HepG2 (cell line): ENCODE data around the gene ACBD6. TPM values are rescaled to one million over a fixed set of nuclear protein-coding genes. Genes with fewer than 3 reads are reported as not detected.
A peak's percentile ranks its signal among the peaks of the same experiment; 100 is the strongest.

Experiments used
- ATAC-seq: fragments of 200-7000 bp; cut with Tn5 transposase; 3 replicates; pipeline ENCODE4 v1.9.1; 2020; ENCODE audit warnings: mild to moderate bottlenecking, moderate library complexity
- BruUV-seq: library from RNA; stranded (reverse); fragments of 400-500 nt; replicated peaks from 2 replicates; lab custom pipeline; 2021; lab: Mats Ljungman, UMichigan
- CTCF ChIA-PET: fragments of 300-600 bp; formaldehyde crosslinking; extraction: SDS; loops from one replicate; lab custom pipeline; 2021; ENCODE audit warnings: low total read pairs, inconsistent platforms, low intra/inter-chr PET ratio; lab: Yijun Ruan, JAX
- POLR2A ChIA-PET: fragments of 350-600 bp; sonication (Branson Sonifier 250); formaldehyde crosslinking; loops from one replicate; lab custom pipeline; 2020; ENCODE audit warnings: antibody characterized with exemption, inconsistent platforms; lab: Yijun Ruan, JAX
- DNase-seq: peaks from one replicate; pipeline ENCODE4 v3.0.0-alpha.2; 2015; ENCODE audit warnings: low spot score
- FAIRE-seq: peaks from 3 replicates; lab custom pipeline; 2011; peaks lifted over from hg19 to GRCh38; lab: Jason Lieb, UNC
- H2AFZ ChIP-seq: one replicate; pipeline ENCODE4 v1.6.1; 2011; ENCODE audit warnings: low read length, inconsistent platforms
- H3K27ac ChIP-seq: fragments of 300-600 bp; 3 replicates; pipeline ENCODE4 v1.8.0; 2011; ENCODE audit warnings: mixed run types, mild to moderate bottlenecking, mixed read lengths, low read length, inconsistent platforms; ENCODE audit not compliant: insufficient read depth; ENCODE audit errors: extremely low read length
- H3K27me3 ChIP-seq, 2 experiments: fragments of 200-600 bp in 1 of 2; 2 replicates in 1 of 2; 3 replicates in 1 of 2; pipeline versions ENCODE4 v1.6.0 to v1.8.0; 2011; ENCODE audit warnings: low read length in 2 of 2, mild to moderate bottlenecking in 2 of 2, moderate library complexity in 2 of 2, inconsistent platforms in 1 of 2; ENCODE audit not compliant: insufficient read depth in 2 of 2, control insufficient read depth in 1 of 2
- H3K36me3 ChIP-seq, 2 experiments: fragments of 200-600 bp in 1 of 2; replicated peaks in 1 of 2; 2 replicates in 1 of 2; 3 replicates in 1 of 2; pipeline versions ENCODE4 v1.5.1 to v1.8.0; 2011; ENCODE audit warnings: low read length in 2 of 2, inconsistent platforms in 1 of 2; ENCODE audit not compliant: insufficient read depth in 2 of 2, control insufficient read depth in 1 of 2
- H3K4me1 ChIP-seq: 2 replicates; pipeline ENCODE4 v1.5.1; 2012; ENCODE audit warnings: low read length, inconsistent platforms; ENCODE audit not compliant: insufficient read depth
- H3K4me2 ChIP-seq: 2 replicates; pipeline ENCODE4 v1.6.0; 2011; ENCODE audit warnings: low read depth, low read length, inconsistent platforms
- H3K4me3 ChIP-seq, 3 experiments: fragments of 200-600 bp in 1 of 3; sonication (generic), shearing (Covaris generic) in 1 of 3; replicated peaks in 1 of 3; 2 replicates each; pipeline ENCODE4 v1.5.1; 2011 to 2016; ENCODE audit warnings: low read length in 3 of 3, inconsistent platforms in 2 of 3, low read depth in 2 of 3, mild to moderate bottlenecking in 2 of 3, control low read depth in 1 of 3, mixed read lengths in 1 of 3; ENCODE audit not compliant: insufficient read depth in 1 of 3
- H3K79me2 ChIP-seq: one replicate; pipeline ENCODE4 v1.6.1; 2011; ENCODE audit warnings: low read length, inconsistent platforms; ENCODE audit not compliant: insufficient read depth
- H3K9ac ChIP-seq: 2 replicates; pipeline ENCODE4 v1.6.0; 2011; ENCODE audit warnings: mild to moderate bottlenecking, low read depth, low read length, inconsistent platforms; ENCODE audit not compliant: insufficient read depth
- H3K9me3 ChIP-seq: 2 replicates; pipeline ENCODE4 v1.5.1; 2012; ENCODE audit warnings: mild to moderate bottlenecking, low read length
- H4K20me1 ChIP-seq: 2 replicates; pipeline ENCODE4 v1.6.0; 2011; ENCODE audit warnings: inconsistent platforms, mild to moderate bottlenecking, low read length, moderate library complexity; ENCODE audit not compliant: insufficient read depth
- FLYWCH1 ChIP-seq: sonication (generic); formaldehyde crosslinking; IDR thresholded peaks from 2 replicates; pipeline ENCODE4 v1.8.1; 2023; ENCODE audit warnings: mild to moderate bottlenecking, missing genetic modification reagents
- GATAD1 ChIP-seq: IDR thresholded peaks from 2 replicates; pipeline ENCODE4 v1.6.1; 2016; ENCODE audit warnings: missing genetic modification reagents, missing compliant biosample characterization
- GTF3A ChIP-seq: sonication (generic); formaldehyde crosslinking; conservative IDR thresholded peaks from 2 replicates; pipeline ENCODE4 v1.4.0; 2020; ENCODE audit warnings: mild to moderate bottlenecking, missing genetic modification reagents
- KLF11 ChIP-seq: IDR thresholded peaks from 2 replicates; pipeline ENCODE4 v1.6.1; 2016; ENCODE audit warnings: missing compliant biosample characterization
- KMT2A ChIP-seq: sonication (generic); formaldehyde crosslinking; IDR thresholded peaks from 2 replicates; pipeline ENCODE4 v1.4.0; 2020; ENCODE audit warnings: missing genetic modification reagents
- MIER3 ChIP-seq: IDR thresholded peaks from 2 replicates; pipeline ENCODE4 v1.6.1; 2016; ENCODE audit warnings: missing compliant biosample characterization, borderline replicate concordance
- NFRKB ChIP-seq: fragments of 450-650 bp; IDR thresholded peaks from 2 replicates; pipeline ENCODE4 v1.6.1; 2017
- NR2F2 ChIP-seq: IDR thresholded peaks from 2 replicates; pipeline ENCODE4 v1.6.1; 2012; ENCODE audit warnings: low read depth, inconsistent platforms, borderline replicate concordance
- RAD51 ChIP-seq: fragments of 450-650 bp; IDR thresholded peaks from 2 replicates; pipeline ENCODE4 v1.6.1; 2016; ENCODE audit warnings: borderline replicate concordance
- RFX5 ChIP-seq: IDR thresholded peaks from 2 replicates; pipeline ENCODE4 v1.6.1; 2011; ENCODE audit warnings: low read depth, low read length, improper control_type of control experiment
- SOX5 ChIP-seq: IDR thresholded peaks from 2 replicates; pipeline ENCODE4 v1.6.1; 2016; ENCODE audit warnings: borderline replicate concordance
- ZSCAN21 ChIP-seq: sonication (generic); formaldehyde crosslinking; IDR thresholded peaks from 2 replicates; pipeline ENCODE4 v1.8.0; 2022; ENCODE audit warnings: mild to moderate bottlenecking, missing genetic modification reagents, moderate library complexity, borderline replicate concordance
- WGBS: methylation state at CpG from one replicate; pipeline ENCODE4 v1.1.6; 2017; ENCODE audit warnings: low lambda C conversion rate; 5-methylcytosine and 5-hydroxymethylcytosine counted together
- in situ Hi-C: cut with HindIII; loops from 2 replicates; pipeline ENCODE4 v1.10.0; 2017; ENCODE audit warnings: low pct_unique_long_range_greater_than_20kb; ENCODE audit not compliant: extremely low pct_ligation_motif_present
- intact Hi-C: fragments of 100-400 bp; cut with micrococcal nuclease; formaldehyde crosslinking; loops from one replicate; pipeline ENCODE4 v1.10.0; 2022; ENCODE audit not compliant: unreplicated experiment
- polyA plus RNA-seq, 8 experiments: library from polyadenylated mRNA; depleted of rRNA in 3 of 8; stranded (reverse) in 7 of 8; unstranded in 1 of 8; fragments of >200 nt; fragmentation: Illumina TruSeq in 4 of 8; extraction: Trizol in 4 of 8; gene quantifications; 2 replicates each; pipeline versions ENCODE4 v1.2.1 to v1.2.3, GENCODE V29; 2011 to 2016; ENCODE audit warnings: low read depth in 4 of 8, missing spikeins in 1 of 8, mixed read lengths in 1 of 8; ENCODE audit not compliant: insufficient read depth in 1 of 8
- total RNA-seq, 5 experiments: library from RNA; depleted of rRNA; stranded (reverse); fragments of >200 nt; fragmentation: Illumina TruSeq; extraction: Trizol; gene quantifications; 2 replicates each; pipeline ENCODE4 v1.2.3, GENCODE V29; 2016; ENCODE audit warnings: low read depth in 1 of 5
- TF ChIP-seq, protein P1 (sequence below): sonication (generic); formaldehyde crosslinking; conservative IDR thresholded peaks from 2 replicates; pipeline ENCODE4 v1.4.0; 2020; ENCODE audit warnings: mild to moderate bottlenecking, missing genetic modification reagents, moderate library complexity
- TF ChIP-seq, protein P2 (sequence below): sonication (generic); formaldehyde crosslinking; IDR thresholded peaks from 2 replicates; pipeline ENCODE4 v1.4.0; 2020; ENCODE audit warnings: missing genetic modification reagents
- TF ChIP-seq, protein P3 (sequence below): sonication (generic); formaldehyde crosslinking; IDR thresholded peaks from 2 replicates; pipeline ENCODE4 v1.8.1; 2023; ENCODE audit warnings: missing genetic modification reagents, mild to moderate bottlenecking, borderline replicate concordance

Gene ACBD6
- total and polyA plus RNA-seq, 2 of the 13 experiments (the other 11 are each of a cell fraction or from before 2014, with no cell fraction given) = 33.5 to 47.2 TPM

DNA sequence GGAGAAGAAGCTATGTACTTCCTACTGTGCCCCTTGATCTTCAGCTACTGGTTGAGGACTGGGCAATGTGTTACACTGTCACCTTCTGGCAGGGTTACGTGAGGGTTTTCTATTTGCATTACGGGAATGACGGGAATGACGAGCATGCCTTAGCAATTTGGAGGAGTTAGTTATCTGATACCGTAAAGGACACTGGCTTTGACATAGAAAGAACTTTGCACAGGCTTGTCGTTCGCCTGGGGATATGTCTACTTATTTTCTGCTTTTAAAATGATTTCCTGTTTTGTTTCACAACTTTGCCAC, 19.8 kb upstream of the ACBD6 start (continued):
- TF ChIP-seq, protein P1, sequence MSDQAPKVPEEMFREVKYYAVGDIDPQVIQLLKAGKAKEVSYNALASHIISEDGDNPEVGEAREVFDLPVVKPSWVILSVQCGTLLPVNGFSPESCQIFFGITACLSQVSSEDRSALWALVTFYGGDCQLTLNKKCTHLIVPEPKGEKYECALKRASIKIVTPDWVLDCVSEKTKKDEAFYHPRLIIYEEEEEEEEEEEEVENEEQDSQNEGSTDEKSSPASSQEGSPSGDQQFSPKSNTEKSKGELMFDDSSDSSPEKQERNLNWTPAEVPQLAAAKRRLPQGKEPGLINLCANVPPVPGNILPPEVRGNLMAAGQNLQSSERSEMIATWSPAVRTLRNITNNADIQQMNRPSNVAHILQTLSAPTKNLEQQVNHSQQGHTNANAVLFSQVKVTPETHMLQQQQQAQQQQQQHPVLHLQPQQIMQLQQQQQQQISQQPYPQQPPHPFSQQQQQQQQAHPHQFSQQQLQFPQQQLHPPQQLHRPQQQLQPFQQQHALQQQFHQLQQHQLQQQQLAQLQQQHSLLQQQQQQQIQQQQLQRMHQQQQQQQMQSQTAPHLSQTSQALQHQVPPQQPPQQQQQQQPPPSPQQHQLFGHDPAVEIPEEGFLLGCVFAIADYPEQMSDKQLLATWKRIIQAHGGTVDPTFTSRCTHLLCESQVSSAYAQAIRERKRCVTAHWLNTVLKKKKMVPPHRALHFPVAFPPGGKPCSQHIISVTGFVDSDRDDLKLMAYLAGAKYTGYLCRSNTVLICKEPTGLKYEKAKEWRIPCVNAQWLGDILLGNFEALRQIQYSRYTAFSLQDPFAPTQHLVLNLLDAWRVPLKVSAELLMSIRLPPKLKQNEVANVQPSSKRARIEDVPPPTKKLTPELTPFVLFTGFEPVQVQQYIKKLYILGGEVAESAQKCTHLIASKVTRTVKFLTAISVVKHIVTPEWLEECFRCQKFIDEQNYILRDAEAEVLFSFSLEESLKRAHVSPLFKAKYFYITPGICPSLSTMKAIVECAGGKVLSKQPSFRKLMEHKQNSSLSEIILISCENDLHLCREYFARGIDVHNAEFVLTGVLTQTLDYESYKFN (CRISPR knock-in tag) = peak; percentile 1; the same call in 1 of the 2 replicates
- TF ChIP-seq, protein P2, sequence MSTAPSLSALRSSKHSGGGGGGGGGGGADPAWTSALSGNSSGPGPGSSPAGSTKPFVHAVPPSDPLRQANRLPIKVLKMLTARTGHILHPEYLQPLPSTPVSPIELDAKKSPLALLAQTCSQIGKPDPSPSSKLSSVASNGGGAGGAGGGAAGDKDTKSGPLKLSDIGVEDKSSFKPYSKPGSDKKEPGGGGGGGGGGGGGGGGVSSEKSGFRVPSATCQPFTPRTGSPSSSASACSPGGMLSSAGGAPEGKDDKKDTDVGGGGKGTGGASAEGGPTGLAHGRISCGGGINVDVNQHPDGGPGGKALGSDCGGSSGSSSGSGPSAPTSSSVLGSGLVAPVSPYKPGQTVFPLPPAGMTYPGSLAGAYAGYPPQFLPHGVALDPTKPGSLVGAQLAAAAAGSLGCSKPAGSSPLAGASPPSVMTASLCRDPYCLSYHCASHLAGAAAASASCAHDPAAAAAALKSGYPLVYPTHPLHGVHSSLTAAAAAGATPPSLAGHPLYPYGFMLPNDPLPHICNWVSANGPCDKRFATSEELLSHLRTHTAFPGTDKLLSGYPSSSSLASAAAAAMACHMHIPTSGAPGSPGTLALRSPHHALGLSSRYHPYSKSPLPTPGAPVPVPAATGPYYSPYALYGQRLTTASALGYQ (CRISPR knock-in tag) = no peak

DNA sequence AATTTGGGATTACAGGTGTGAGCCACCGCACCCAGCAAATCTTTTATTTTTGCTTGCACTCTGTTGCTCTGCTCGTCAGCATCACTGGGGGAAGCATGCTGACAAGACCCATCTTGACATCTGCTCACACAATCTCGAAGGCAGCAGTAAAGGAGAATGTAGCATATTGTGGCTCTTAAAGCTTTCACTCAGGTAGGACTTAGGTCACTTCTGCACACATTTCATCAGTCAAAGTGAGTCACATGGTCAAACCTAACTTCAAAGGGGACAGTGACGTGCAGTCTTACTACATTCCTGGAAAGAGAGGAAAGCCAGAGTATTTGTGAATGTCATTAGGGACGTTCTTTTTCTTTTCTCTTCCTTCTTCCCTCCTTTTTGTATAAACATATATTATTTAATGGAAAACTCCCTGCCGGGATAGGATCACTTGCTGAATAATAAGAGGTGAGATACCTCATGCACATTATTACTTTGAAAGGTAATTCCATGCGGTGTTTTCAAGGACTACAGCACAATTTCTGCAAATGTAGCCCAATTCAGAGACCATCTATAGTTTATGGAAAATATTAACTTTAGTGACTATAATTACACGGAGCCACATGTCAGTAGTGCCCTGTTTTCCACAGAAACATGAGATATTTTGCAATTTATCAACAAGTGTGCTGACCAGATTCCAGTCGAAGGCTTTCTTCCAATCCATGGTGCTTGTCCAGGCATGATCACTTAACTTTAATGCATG, 19.3 kb upstream of the ACBD6 start:
- POLR2A ChIA-PET = interaction anchor here (0.5 to 2.6 kb wide), 6 partner anchors 9 to 404 kb away, joined by 3 to 23 read pairs (median 5); partner anchors contain the start of gene ACBD6
- H3K27me3 ChIP-seq = no peaks in the 10 kb centered on the region
- in situ Hi-C loops = loop anchor here (25.0 kb wide), 1 partner anchor 616 kb away; no protein-coding TSS in a partner anchor
- no peak overlapping the region for H2AFZ ChIP-seq
- no peaks in the 10 kb centered on the region for H3K9me3 ChIP-seq
- H3K9ac ChIP-seq = peak overlapping the region; percentile 42
- H3K4me2 ChIP-seq = peak overlapping the region; percentile 81
- no peaks in the 10 kb centered on the region for H4K20me1 ChIP-seq
- no peaks in the 10 kb centered on the region for H3K79me2 ChIP-seq
- FAIRE-seq (peak; percentile 55), DNase-seq (peak; percentile 86), ATAC-seq (peak; percentile 83)
- CTCF ChIA-PET = no interaction called here
- intact Hi-C loops = no loop called here
- H3K36me3 ChIP-seq = no peaks in the 10 kb centered on the region
- 21% methylated on average over 9 of the region's 9 CpGs for WGBS
- TSS peak; percentile 94 for BruUV-seq
- peak overlapping the region; percentile 29 for H3K27ac ChIP-seq
- H3K4me3 ChIP-seq = peak overlapping the region in 2 of 3 experiments; percentile 34 to 45; a peak in 3 of 6 replicates
- peaks cover 47% of the 10 kb centered on the region for H3K4me1 ChIP-seq
- no peak; the same call in 1 of the 2 replicates for TF ChIP-seq MIER3 (CRISPR knock-in tag)
- TF ChIP-seq KLF11 (CRISPR knock-in tag) = no peak
- no peak for TF ChIP-seq FLYWCH1 (CRISPR knock-in tag)
- TF ChIP-seq KMT2A (CRISPR knock-in tag) = 0 out of 2 replicates have a peak, but pooled peaks have one; percentile 53
- TF ChIP-seq NR2F2 = no peak
- TF ChIP-seq NFRKB = no peak
- TF ChIP-seq, protein P3, sequence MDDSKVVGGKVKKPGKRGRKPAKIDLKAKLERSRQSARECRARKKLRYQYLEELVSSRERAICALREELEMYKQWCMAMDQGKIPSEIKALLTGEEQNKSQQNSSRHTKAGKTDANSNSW (CRISPR knock-in tag) = no peak
- 0 out of 2 replicates have a peak, but pooled peaks have one; percentile 25 for TF ChIP-seq ZSCAN21 (CRISPR knock-in tag)
- no peak for TF ChIP-seq RFX5
- peak; percentile 41; the same call in 1 of the 2 replicates for TF ChIP-seq SOX5 (CRISPR knock-in tag)
- peak; percentile 37; the same call in 1 of the 2 replicates for TF ChIP-seq RAD51
- 0 out of 2 replicates have a peak, but pooled peaks have one; percentile 2 for TF ChIP-seq GATAD1
- no peak for TF ChIP-seq GTF3A
